H1 (cell line): Measurements from ENCODE around the gene SLC19A1. TPM values are rescaled to one million over a fixed set of nuclear protein-coding genes. Genes with fewer than 3 reads are reported as not detected.

Experiments used
- CTCF ChIP-seq, 3 experiments: IDR thresholded peaks; 1 replicate in 2 of 3; 2 replicates in 1 of 3; pipeline versions ENCODE4 v1.5.1 to v1.6.1; 2011; ENCODE audit warnings: low read length in 3 of 3, mild to moderate bottlenecking in 3 of 3, inconsistent platforms in 2 of 3, low read depth in 1 of 3, moderate library complexity in 1 of 3; ENCODE audit not compliant: insufficient read depth in 1 of 3; ENCODE audit errors: control extremely low read depth in 1 of 3
- SRF ChIP-seq: IDR thresholded peaks from 2 replicates; pipeline ENCODE4 v1.6.1; 2011; ENCODE audit warnings: mild to moderate bottlenecking, low read depth, low read length, moderate library complexity
- polyA plus RNA-seq, 7 experiments: library from polyadenylated mRNA; depleted of rRNA in 3 of 7; stranded (reverse) in 5 of 7; unstranded in 2 of 7; fragments of >200 nt in 5 of 7; fragments of 200-250 nt in 2 of 7; gene quantifications; 1 replicate in 5 of 7; 2 replicates in 1 of 7; 4 replicates in 1 of 7; pipeline versions ENCODE4 v1.2.1 to v1.2.3, GENCODE V29; 2011 to 2013; ENCODE audit warnings: missing spikeins in 2 of 7, mixed read lengths in 2 of 7
- total RNA-seq: library from RNA; stranded (reverse); fragmentation: NEBNext Ultra II Directional; extraction: Animal tissue kit (Norgen Biotek cat#: 25700); gene quantifications from 2 replicates; pipeline ENCODE4 v1.2.1, GENCODE V29; 2021

The SLC19A1 gene
- total and polyA plus RNA-seq, 2 of the 8 experiments (the other 6 are each of a cell fraction or from before 2014, with no cell fraction given), result 31.6 to 43.8 TPM

GRCh38 chr21:45517249-45518065, 24.8 kb downstream of the SLC19A1 start (continued):
- TF ChIP-seq CTCF (IDR thresholded peaks at IDR 0.05; ENCODE audit: control extremely low read depth in 1 of 3, insufficient read depth in 1 of 3, low read depth in 1 of 3, low read length in 3 of 3) (no peak), SRF (no peak)
